Endothelial cell of umbilical vein (primary cell): ENCODE data around the gene LRP1-AS. TPM values are rescaled to one million over a fixed set of nuclear protein-coding genes. Genes with fewer than 3 reads are reported as not detected.
A peak's percentile ranks its signal among the peaks of the same experiment; 100 is the strongest.

Experiments
- BruUV-seq: library from RNA; stranded (reverse); fragments of 400-500 nt; replicated peaks from 2 replicates; lab custom pipeline; 2021; lab: Mats Ljungman, UMichigan
- CTCF ChIA-PET: fragments of 300-600, 350-600 bp; sonication (Branson Sonifier 250); formaldehyde crosslinking; loops from one replicate; lab custom pipeline; 2021; ENCODE audit warnings: antibody characterized with exemption, inconsistent platforms; lab: Charles Lee
- POLR2A ChIA-PET: fragments of 300-600, 350-600 bp; sonication (Branson Sonifier 250); formaldehyde crosslinking; loops from one replicate; lab custom pipeline; 2021; ENCODE audit warnings: antibody characterized with exemption, inconsistent platforms; lab: Charles Lee
- DNase-seq: peaks from one replicate; pipeline ENCODE4 v3.0.0-alpha.2; 2011; ENCODE audit warnings: low read depth, low spot score
- FAIRE-seq: peaks from 2 replicates; lab custom pipeline; 2011; peaks lifted over from hg19 to GRCh38; lab: Jason Lieb, UNC
- H2AFZ ChIP-seq: 2 replicates; pipeline ENCODE4 v1.6.0; 2012; ENCODE audit warnings: low read depth, low read length, control low read depth, inconsistent platforms
- H3K27ac ChIP-seq: 2 replicates; pipeline ENCODE4 v1.5.1; 2011; ENCODE audit warnings: low read depth, mild to moderate bottlenecking, control low read depth, low read length, moderate library complexity; ENCODE audit not compliant: insufficient read depth
- H3K27me3 ChIP-seq, 2 experiments: 2 replicates each; pipeline versions ENCODE4 v1.6.0 to v1.6.1; 2011; ENCODE audit warnings: low read length in 2 of 2, mixed read lengths in 1 of 2; ENCODE audit not compliant: control insufficient read depth in 2 of 2, insufficient read depth in 2 of 2
- H3K36me3 ChIP-seq, 2 experiments: 2 replicates in 1 of 2; 3 replicates in 1 of 2; pipeline ENCODE4 v1.5.1; 2011; ENCODE audit warnings: low read length in 2 of 2, mild to moderate bottlenecking in 1 of 2, moderate library complexity in 1 of 2; ENCODE audit not compliant: control insufficient read depth in 2 of 2, insufficient read depth in 2 of 2; ENCODE audit errors: extremely low read depth in 1 of 2
- H3K4me1 ChIP-seq: 3 replicates; pipeline ENCODE4 v1.5.1; 2011; ENCODE audit warnings: mild to moderate bottlenecking, low read length; ENCODE audit not compliant: control insufficient read depth, insufficient read depth; ENCODE audit errors: extremely low read depth
- H3K4me2 ChIP-seq: 2 replicates; pipeline ENCODE4 v1.6.1; 2011; ENCODE audit warnings: low read length, control low read depth, mixed read lengths; ENCODE audit not compliant: insufficient read depth
- H3K4me3 ChIP-seq, 3 experiments: fragments of 200-600 bp in 1 of 3; sonication (generic), shearing (Covaris generic) in 1 of 3; replicated peaks in 1 of 3; 2 replicates each; pipeline ENCODE4 v1.5.1; 2011 to 2016; ENCODE audit warnings: control low read depth in 3 of 3, low read length in 3 of 3, mild to moderate bottlenecking in 2 of 3, inconsistent platforms in 1 of 3, low read depth in 1 of 3, moderate library complexity in 1 of 3; ENCODE audit not compliant: insufficient read depth in 1 of 3
- H3K79me2 ChIP-seq: 2 replicates; pipeline ENCODE4 v1.6.0; 2012; ENCODE audit warnings: low read length, inconsistent platforms; ENCODE audit not compliant: control insufficient read depth, insufficient read depth
- H3K9ac ChIP-seq: replicated peaks from 2 replicates; pipeline ENCODE3; 2011; ENCODE audit warnings: low read length, control low read depth; ENCODE audit not compliant: insufficient read depth; ENCODE audit errors: extremely low read depth
- H3K9me1 ChIP-seq: replicated peaks from 3 replicates; pipeline ENCODE4 v1.6.0; 2011; ENCODE audit warnings: mild to moderate bottlenecking, low read length; ENCODE audit not compliant: control insufficient read depth, insufficient read depth; ENCODE audit errors: extremely low read depth
- H3K9me3 ChIP-seq: replicated peaks from 2 replicates; pipeline ENCODE4 v1.5.1; 2012; ENCODE audit warnings: low read length, inconsistent platforms; ENCODE audit not compliant: control insufficient read depth, insufficient read depth
- H4K20me1 ChIP-seq: replicated peaks from 2 replicates; pipeline ENCODE3; 2011; ENCODE audit warnings: mild to moderate bottlenecking, low read length; ENCODE audit not compliant: control insufficient read depth, insufficient read depth; ENCODE audit errors: extremely low read depth
- EZH2 ChIP-seq: IDR thresholded peaks from 2 replicates; pipeline ENCODE4 v1.6.1; 2012; ENCODE audit warnings: borderline replicate concordance, low read depth, mild to moderate bottlenecking, moderate library complexity, low read length, inconsistent platforms; ENCODE audit not compliant: severe bottlenecking
- FOS ChIP-seq: IDR thresholded peaks from 2 replicates; pipeline ENCODE4 v1.6.1; 2011; ENCODE audit warnings: mild to moderate bottlenecking, low read length, moderate library complexity, borderline replicate concordance; ENCODE audit not compliant: insufficient read depth
- GATA2 ChIP-seq: IDR thresholded peaks from 2 replicates; pipeline ENCODE4 v1.7.0; 2011; ENCODE audit warnings: low read depth, mild to moderate bottlenecking, moderate library complexity, mixed read lengths, low read length; ENCODE audit not compliant: insufficient read length, insufficient read depth
- JUN ChIP-seq: IDR thresholded peaks from 2 replicates; pipeline ENCODE4 v1.6.1; 2011; ENCODE audit warnings: borderline replicate concordance, low read depth; ENCODE audit not compliant: insufficient read length, insufficient read depth
- MYC ChIP-seq: IDR thresholded peaks from one replicate; pipeline ENCODE4 v1.6.1; 2011; ENCODE audit warnings: mild to moderate bottlenecking, low read depth, low read length
- POLR2A ChIP-seq: IDR thresholded peaks from 2 replicates; pipeline ENCODE4 v1.6.1; 2012; ENCODE audit warnings: low read depth, mild to moderate bottlenecking, control low read depth, low read length
- POLR2AphosphoS5 ChIP-seq: IDR thresholded peaks from 2 replicates; pipeline ENCODE4 v1.6.1; 2012; ENCODE audit warnings: low read depth, mild to moderate bottlenecking, control low read depth, low read length, moderate library complexity; ENCODE audit not compliant: insufficient read depth
- dilution Hi-C: fragments of 300-500 bp; cut with MboI; formaldehyde crosslinking; loops from one replicate; pipeline ENCODE4 v1.15.0; 2019; ENCODE audit warnings: low sequenced_read_pairs; ENCODE audit not compliant: extremely low pct_ligation_motif_present
- intact Hi-C: fragments of 100-400 bp; cut with micrococcal nuclease; formaldehyde crosslinking; loops from one replicate; pipeline ENCODE4 v1.10.0; 2022
- polyA plus RNA-seq, 4 experiments: library from polyadenylated mRNA; depleted of rRNA in 3 of 4; stranded (reverse) in 3 of 4; unstranded in 1 of 4; fragments of >200 nt; gene quantifications; 2 replicates each; pipeline versions ENCODE4 v1.2.1 to v1.2.3, GENCODE V29; 2011 to 2012; ENCODE audit warnings: missing spikeins in 1 of 4
- total RNA-seq: library from RNA; stranded (reverse); gene quantifications from 2 replicates; pipeline ENCODE4 v1.2.3, GENCODE V29; 2021
- TF ChIP-seq, protein P1 (sequence below), 2 donors: IDR thresholded peaks; 1 replicate in 1 of 2; 2 replicates in 1 of 2; pipeline ENCODE4 v1.5.1; 2011; ENCODE audit warnings: low read length in 2 of 2, mild to moderate bottlenecking in 2 of 2, moderate library complexity in 2 of 2, control low read depth in 1 of 2, inconsistent platforms in 1 of 2, low read depth in 1 of 2; ENCODE audit not compliant: insufficient read depth in 1 of 2; ENCODE audit errors: extremely low read depth in 1 of 2
- TF ChIP-seq, protein P2 (sequence below): IDR thresholded peaks from 2 replicates; pipeline ENCODE4 v1.6.1; 2011; ENCODE audit not compliant: insufficient read depth, insufficient read length

The LRP1-AS gene
- total and polyA plus RNA-seq, 2 donors (not counting 3 experiments of a cell fraction or from before 2014, with no cell fraction given), result not detected

DNA sequence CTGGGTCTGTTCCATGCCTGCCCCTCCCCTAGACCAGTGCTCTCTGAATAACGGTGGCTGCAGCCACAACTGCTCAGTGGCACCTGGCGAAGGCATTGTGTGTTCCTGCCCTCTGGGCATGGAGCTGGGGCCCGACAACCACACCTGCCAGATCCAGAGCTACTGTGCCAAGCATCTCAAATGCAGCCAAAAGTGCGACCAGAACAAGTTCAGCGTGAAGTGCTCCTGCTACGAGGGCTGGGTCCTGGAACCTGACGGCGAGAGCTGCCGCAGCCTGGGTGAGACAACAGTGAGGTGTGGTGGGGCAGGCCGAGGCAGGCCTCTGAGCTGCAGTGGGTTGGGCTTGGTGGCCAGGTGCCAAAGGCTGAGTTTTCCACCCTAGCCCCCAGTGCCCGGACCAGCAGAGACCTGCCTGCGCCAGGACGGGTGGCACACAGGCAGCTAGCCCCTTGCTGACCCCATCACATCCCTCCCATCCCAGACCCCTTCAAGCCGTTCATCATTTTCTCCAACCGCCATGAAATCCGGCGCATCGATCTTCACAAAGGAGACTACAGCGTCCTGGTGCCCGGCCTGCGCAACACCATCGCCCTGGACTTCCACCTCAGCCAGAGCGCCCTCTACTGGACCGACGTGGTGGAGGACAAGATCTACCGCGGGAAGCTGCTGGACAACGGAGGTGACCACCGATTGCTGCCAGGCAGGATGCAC, 28.2 kb upstream of the LRP1-AS start:
- H3K4me3 ChIP-seq, result no peak overlapping the region
- POLR2A ChIA-PET, result no interaction called here
- H3K27ac ChIP-seq, result no peak overlapping the region
- intact Hi-C loops, result no loop called here
- no peaks in the 10 kb centered on the region for H3K4me1 ChIP-seq
- H3K4me2 ChIP-seq, result no peak overlapping the region
- no peaks in the 10 kb centered on the region for H3K9me3 ChIP-seq
- CTCF ChIA-PET, result interaction anchor here (0.5 to 13.0 kb wide), 20 partner anchors 9 to 110 kb away, joined by 3 to 429 read pairs (median 4); partner anchors contain the start of genes LRP1, LRP1-AS, NAB2 and STAT6
- dilution Hi-C loops, result no loop called here
- no peaks in the 10 kb centered on the region for H3K36me3 ChIP-seq
- H3K27me3 ChIP-seq, result no peaks in the 10 kb centered on the region
- no peaks in the 10 kb centered on the region for H3K79me2 ChIP-seq
- H3K9ac ChIP-seq, result no peak overlapping the region
- TF ChIP-seq, protein P1, sequence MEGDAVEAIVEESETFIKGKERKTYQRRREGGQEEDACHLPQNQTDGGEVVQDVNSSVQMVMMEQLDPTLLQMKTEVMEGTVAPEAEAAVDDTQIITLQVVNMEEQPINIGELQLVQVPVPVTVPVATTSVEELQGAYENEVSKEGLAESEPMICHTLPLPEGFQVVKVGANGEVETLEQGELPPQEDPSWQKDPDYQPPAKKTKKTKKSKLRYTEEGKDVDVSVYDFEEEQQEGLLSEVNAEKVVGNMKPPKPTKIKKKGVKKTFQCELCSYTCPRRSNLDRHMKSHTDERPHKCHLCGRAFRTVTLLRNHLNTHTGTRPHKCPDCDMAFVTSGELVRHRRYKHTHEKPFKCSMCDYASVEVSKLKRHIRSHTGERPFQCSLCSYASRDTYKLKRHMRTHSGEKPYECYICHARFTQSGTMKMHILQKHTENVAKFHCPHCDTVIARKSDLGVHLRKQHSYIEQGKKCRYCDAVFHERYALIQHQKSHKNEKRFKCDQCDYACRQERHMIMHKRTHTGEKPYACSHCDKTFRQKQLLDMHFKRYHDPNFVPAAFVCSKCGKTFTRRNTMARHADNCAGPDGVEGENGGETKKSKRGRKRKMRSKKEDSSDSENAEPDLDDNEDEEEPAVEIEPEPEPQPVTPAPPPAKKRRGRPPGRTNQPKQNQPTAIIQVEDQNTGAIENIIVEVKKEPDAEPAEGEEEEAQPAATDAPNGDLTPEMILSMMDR (IDR thresholded peaks at IDR 0.05; ENCODE audit: extremely low read depth in 1 of 2, insufficient read depth in 1 of 2, low read depth in 1 of 2, low read length in 2 of 2), result peak; percentile 68 to 76
- TF ChIP-seq, protein P2, sequence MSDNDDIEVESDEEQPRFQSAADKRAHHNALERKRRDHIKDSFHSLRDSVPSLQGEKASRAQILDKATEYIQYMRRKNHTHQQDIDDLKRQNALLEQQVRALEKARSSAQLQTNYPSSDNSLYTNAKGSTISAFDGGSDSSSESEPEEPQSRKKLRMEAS, result no peak
- peak; percentile 24 for DNase-seq
- no peak overlapping the region for H2AFZ ChIP-seq
- no peaks in the 10 kb centered on the region for H4K20me1 ChIP-seq
- BruUV-seq, result no TSS peak
- FAIRE-seq, result no peak
- H3K9me1 ChIP-seq, result no peaks in the 10 kb centered on the region

DNA sequence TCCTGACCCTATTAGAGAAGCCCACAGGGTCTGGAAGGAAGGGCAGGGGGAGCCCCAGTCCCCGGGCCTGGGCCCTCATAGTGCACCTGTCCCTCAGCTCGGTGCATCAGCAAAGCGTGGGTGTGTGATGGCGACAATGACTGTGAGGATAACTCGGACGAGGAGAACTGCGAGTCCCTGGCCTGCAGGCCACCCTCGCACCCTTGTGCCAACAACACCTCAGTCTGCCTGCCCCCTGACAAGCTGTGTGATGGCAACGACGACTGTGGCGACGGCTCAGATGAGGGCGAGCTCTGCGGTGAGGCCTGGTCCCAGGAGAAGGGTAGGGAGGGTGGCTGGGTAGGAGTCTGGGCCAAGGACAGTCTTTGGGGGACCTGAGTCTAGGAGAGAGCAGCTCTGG, 26.3 kb upstream of the LRP1-AS start:
- Histone ChIP-seq H3K9me3 (no peaks in the 10 kb centered on the region), H4K20me1 (no peaks in the 10 kb centered on the region), H3K9me1 (no peaks in the 10 kb centered on the region), H3K9ac (no peak overlapping the region), H2AFZ (no peak overlapping the region), H3K27ac (no peak overlapping the region), H3K4me2 (no peak overlapping the region), H3K4me3 (no peak overlapping the region), H3K36me3 (no peaks in the 10 kb centered on the region), H3K27me3 (no peaks in the 10 kb centered on the region), H3K4me1 (no peaks in the 10 kb centered on the region), H3K79me2 (no peaks in the 10 kb centered on the region)
- DNase-seq (no peak), FAIRE-seq (no peak)
- intact Hi-C loops (loop anchor here (1.0 kb wide), 1 partner anchor 49 kb away; no protein-coding TSS in a partner anchor), dilution Hi-C loops (loop anchor here (5.0 kb wide), 1 partner anchor 51 kb away; no protein-coding TSS in a partner anchor)
- TF ChIP-seq POLR2A, result no peak
- no peak for TF ChIP-seq GATA2
- TF ChIP-seq, protein P1 (IDR thresholded peaks at IDR 0.05; ENCODE audit: extremely low read depth in 1 of 2, insufficient read depth in 1 of 2, low read depth in 1 of 2, low read length in 2 of 2), result no peak
- TF ChIP-seq FOS, result no peak
- TF ChIP-seq, protein P2, result no peak
- no peak for TF ChIP-seq EZH2
- TF ChIP-seq POLR2AphosphoS5, result no peak
- TF ChIP-seq JUN, result no peak
- no peak for TF ChIP-seq MYC
- POLR2A ChIA-PET, result no interaction called here
- BruUV-seq, result no TSS peak
- CTCF ChIA-PET, result interaction anchor here (0.6 to 13.0 kb wide), 16 partner anchors 12 to 105 kb away, joined by 3 to 429 read pairs (median 4); partner anchors contain the start of genes LRP1, LRP1-AS, NEMP1 and SHMT2
